ENCODE data around the gene ZDHHC14. TPM values are rescaled to one million over a fixed set of nuclear protein-coding genes. Genes with fewer than 3 reads are reported as not detected.

ZDHHC14 gene
- total and polyA plus RNA-seq, 12 donors: 7.7 to 31.2 (median 15.2) TPM

- no peaks in the 10 kb centered on the region for H3K36me3 ChIP-seq
- DNase-seq (no peak), ATAC-seq (no peak)
- no peaks in the 10 kb centered on the region for H3K9me3 ChIP-seq
- H3K27ac ChIP-seq: no peak overlapping the region
- peaks cover 0 to 6% (median 0%) of the 10 kb centered on the region in 7 donors for H3K27me3 ChIP-seq
- H3K4me1 ChIP-seq: peaks cover 0 to 8% (median 0%) of the 10 kb centered on the region in 9 donors
- TF ChIP-seq CTCF (IDR thresholded peaks at IDR 0.05): no peak
- no peak overlapping the region for H3K4me3 ChIP-seq
- intact Hi-C loops (cut with DNase I): no loop called here
- 87 to 89% methylated on average over 11 of the region's 11 CpGs for WGBS, 2 donors
Measured at GRCh38 chr6:157366648-157367047, 14.3 kb upstream of the ZDHHC14 start.

- intact Hi-C loops (cut with DNase I): no loop called here
- 84% methylated on average over 7 of the region's 7 CpGs for WGBS, 2 donors
- ATAC-seq (no peak), DNase-seq (no peak)
- Histone ChIP-seq H3K27ac (no peak overlapping the region), H3K4me1 (peaks cover 0 to 8% (median 0%) of the 10 kb centered on the region in 9 donors), H3K27me3 (peaks cover 0 to 6% (median 0%) of the 10 kb centered on the region in 7 donors), H3K9me3 (no peaks in the 10 kb centered on the region), H3K4me3 (no peak overlapping the region), H3K36me3 (no peaks in the 10 kb centered on the region)
- TF ChIP-seq CTCF (IDR thresholded peaks at IDR 0.05): no peak
Measured at GRCh38 chr6:157368359-157369049, 12.5 kb upstream of the ZDHHC14 start.

GRCh38 chr6:157370755-157371154, 10.2 kb upstream of the ZDHHC14 start:
- intact Hi-C loops (cut with DNase I): no loop called here

More at GRCh38 chr6:157370755-157371154, 10.2 kb upstream of the ZDHHC14 start:
- no peak for ATAC-seq
- Histone ChIP-seq H3K27ac (no peak overlapping the region), H3K27me3 (peaks cover 0 to 6% (median 0%) of the 10 kb centered on the region in 7 donors), H3K9me3 (no peaks in the 10 kb centered on the region), H3K4me3 (no peak overlapping the region), H3K4me1 (peaks cover 0 to 8% (median 0%) of the 10 kb centered on the region in 9 donors), H3K36me3 (no peaks in the 10 kb centered on the region)
- DNase-seq: no peak
- 94 to 95% methylated on average over 1 of the region's 1 CpG for WGBS, 2 donors
- no peak for TF ChIP-seq CTCF (IDR thresholded peaks at IDR 0.05)

Measured in heart right ventricle (tissue), 16 donors.